Prostate gland (tissue), 2 donors: ENCODE results near the gene ITGB8.

ENCODE experiments used
- POLR2A ChIP-seq: fragments of 450-650 bp; IDR thresholded peaks from one replicate; pipeline ENCODE4 v1.6.1; 2016; ENCODE audit warnings: antibody characterized with exemption, mild to moderate bottlenecking
- POLR2AphosphoS5 ChIP-seq: sonication (generic); formaldehyde crosslinking; IDR thresholded peaks from one replicate; pipeline ENCODE4 v1.6.1; 2017; ENCODE audit warnings: antibody characterized with exemption
- TF ChIP-seq, protein P1 (sequence below), 4 experiments: fragments of 200-600 bp in 2 of 4; fragments of 450-650 bp in 2 of 4; sonication (generic) in 2 of 4; IDR thresholded peaks; 1 replicate in 3 of 4; 2 replicates in 1 of 4; pipeline ENCODE4 v1.5.1; 2016 to 2019; ENCODE audit warnings: antibody characterized with exemption in 4 of 4, mild to moderate bottlenecking in 2 of 4, moderate library complexity in 2 of 4

GRCh38 chr7:20287317-20287716, 43.4 kb upstream of the ITGB8 start:
- TF ChIP-seq, protein P1, sequence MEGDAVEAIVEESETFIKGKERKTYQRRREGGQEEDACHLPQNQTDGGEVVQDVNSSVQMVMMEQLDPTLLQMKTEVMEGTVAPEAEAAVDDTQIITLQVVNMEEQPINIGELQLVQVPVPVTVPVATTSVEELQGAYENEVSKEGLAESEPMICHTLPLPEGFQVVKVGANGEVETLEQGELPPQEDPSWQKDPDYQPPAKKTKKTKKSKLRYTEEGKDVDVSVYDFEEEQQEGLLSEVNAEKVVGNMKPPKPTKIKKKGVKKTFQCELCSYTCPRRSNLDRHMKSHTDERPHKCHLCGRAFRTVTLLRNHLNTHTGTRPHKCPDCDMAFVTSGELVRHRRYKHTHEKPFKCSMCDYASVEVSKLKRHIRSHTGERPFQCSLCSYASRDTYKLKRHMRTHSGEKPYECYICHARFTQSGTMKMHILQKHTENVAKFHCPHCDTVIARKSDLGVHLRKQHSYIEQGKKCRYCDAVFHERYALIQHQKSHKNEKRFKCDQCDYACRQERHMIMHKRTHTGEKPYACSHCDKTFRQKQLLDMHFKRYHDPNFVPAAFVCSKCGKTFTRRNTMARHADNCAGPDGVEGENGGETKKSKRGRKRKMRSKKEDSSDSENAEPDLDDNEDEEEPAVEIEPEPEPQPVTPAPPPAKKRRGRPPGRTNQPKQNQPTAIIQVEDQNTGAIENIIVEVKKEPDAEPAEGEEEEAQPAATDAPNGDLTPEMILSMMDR (IDR thresholded peaks at IDR 0.05): no peak
- no peak for TF ChIP-seq POLR2A
- no peak for TF ChIP-seq POLR2AphosphoS5
